ENCODE measurements around the gene STRBP. TPM values are rescaled to one million over a fixed set of nuclear protein-coding genes. Genes with fewer than 3 reads are reported as not detected.

STRBP gene
- total RNA-seq, 1 donor from 2014 or later = 65.9 TPM

GRCh38 chr9:123220127-123220526 lies 48.3 kb downstream of the STRBP start:
- Mint-ChIP-seq H3K4me3 (no peak overlapping the region), H3K4me1 (peaks cover 53% of the 10 kb centered on the region), H3K9me3 (no peaks in the 10 kb centered on the region), H3K27me3 (ENCODE audit: low read depth) (peaks cover 6% of the 10 kb centered on the region), H3K36me3 (no peaks in the 10 kb centered on the region), H3K27ac (no peak overlapping the region)
- TF ChIP-seq, protein P1, sequence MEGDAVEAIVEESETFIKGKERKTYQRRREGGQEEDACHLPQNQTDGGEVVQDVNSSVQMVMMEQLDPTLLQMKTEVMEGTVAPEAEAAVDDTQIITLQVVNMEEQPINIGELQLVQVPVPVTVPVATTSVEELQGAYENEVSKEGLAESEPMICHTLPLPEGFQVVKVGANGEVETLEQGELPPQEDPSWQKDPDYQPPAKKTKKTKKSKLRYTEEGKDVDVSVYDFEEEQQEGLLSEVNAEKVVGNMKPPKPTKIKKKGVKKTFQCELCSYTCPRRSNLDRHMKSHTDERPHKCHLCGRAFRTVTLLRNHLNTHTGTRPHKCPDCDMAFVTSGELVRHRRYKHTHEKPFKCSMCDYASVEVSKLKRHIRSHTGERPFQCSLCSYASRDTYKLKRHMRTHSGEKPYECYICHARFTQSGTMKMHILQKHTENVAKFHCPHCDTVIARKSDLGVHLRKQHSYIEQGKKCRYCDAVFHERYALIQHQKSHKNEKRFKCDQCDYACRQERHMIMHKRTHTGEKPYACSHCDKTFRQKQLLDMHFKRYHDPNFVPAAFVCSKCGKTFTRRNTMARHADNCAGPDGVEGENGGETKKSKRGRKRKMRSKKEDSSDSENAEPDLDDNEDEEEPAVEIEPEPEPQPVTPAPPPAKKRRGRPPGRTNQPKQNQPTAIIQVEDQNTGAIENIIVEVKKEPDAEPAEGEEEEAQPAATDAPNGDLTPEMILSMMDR (IDR thresholded peaks at IDR 0.05; ENCODE audit: unreplicated experiment) = no peak
- no peak for DNase-seq (ENCODE audit: low spot score in 2 of 2, unreplicated experiment in 2 of 2)

DNA sequence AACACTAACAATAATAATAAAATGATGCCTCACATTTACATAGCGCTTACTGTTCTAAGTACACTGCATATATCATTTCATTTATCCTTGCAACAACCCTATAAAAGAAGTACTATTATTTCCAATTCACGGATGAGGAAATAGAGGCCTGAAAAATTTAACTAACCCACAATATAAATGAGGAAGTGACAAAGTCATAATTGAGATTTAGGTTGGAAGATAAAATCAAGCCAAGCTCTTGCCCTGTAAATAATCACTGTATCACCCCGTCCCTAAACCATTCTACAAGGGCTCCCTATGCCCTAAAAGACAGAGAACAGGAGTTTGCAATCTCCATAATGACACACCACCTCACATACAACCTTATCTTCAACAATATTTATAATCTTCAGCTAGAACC lies 49.6 kb downstream of the STRBP start:
- TF ChIP-seq, protein P1 (IDR thresholded peaks at IDR 0.05; ENCODE audit: unreplicated experiment) = no peak
- Mint-ChIP-seq H3K9me3 (no peaks in the 10 kb centered on the region), H3K27ac (peak overlapping the region; percentile 13), H3K36me3 (no peaks in the 10 kb centered on the region), H3K27me3 (ENCODE audit: low read depth) (no peaks in the 10 kb centered on the region), H3K4me1 (peaks cover 52% of the 10 kb centered on the region), H3K4me3 (no peak overlapping the region)
- DNase-seq (ENCODE audit: low spot score in 2 of 2, unreplicated experiment in 2 of 2) = no peak

- no peak for DNase-seq (ENCODE audit: low spot score in 2 of 2, unreplicated experiment in 2 of 2)
- TF ChIP-seq, protein P1 (IDR thresholded peaks at IDR 0.05; ENCODE audit: unreplicated experiment) = no peak
- Mint-ChIP-seq H3K4me1 (peaks cover 64% of the 10 kb centered on the region), H3K9me3 (no peaks in the 10 kb centered on the region), H3K27ac (peak overlapping the region; percentile 71), H3K27me3 (ENCODE audit: low read depth) (no peaks in the 10 kb centered on the region), H3K4me3 (peak overlapping the region; percentile 3), H3K36me3 (no peaks in the 10 kb centered on the region)
Measured at GRCh38 chr9:123217128-123217654, 51.2 kb downstream of the STRBP start.

DNA sequence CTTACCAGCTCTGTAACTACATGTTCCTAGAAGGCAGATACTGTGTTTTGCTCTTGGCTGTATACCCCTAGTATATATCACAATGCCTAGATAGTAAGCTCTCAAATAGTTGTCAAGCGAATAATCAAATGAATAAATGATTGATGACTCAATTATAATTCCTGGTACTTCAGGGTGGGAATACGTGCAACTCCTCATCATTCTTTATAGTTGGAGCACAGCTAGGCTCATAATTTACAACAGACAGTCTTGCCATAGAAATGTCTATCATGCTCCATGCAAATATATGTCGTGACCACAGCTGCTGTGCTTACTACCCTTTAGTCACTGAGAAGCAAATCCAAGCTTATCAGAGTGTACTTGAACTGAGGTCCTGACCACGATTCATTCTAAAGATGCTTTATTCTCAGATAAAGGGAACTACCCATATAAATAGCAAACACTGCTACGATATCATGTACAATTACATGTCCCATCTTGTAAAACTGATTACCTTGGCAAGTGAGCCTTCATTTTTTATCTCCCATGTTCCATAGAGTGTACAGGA lies 52.1 kb downstream of the STRBP start:
- no peak for DNase-seq (ENCODE audit: low spot score in 2 of 2, unreplicated experiment in 2 of 2)
- Mint-ChIP-seq H3K27me3 (ENCODE audit: low read depth) (no peaks in the 10 kb centered on the region), H3K9me3 (no peaks in the 10 kb centered on the region), H3K4me3 (no peak overlapping the region), H3K36me3 (no peaks in the 10 kb centered on the region), H3K27ac (peak overlapping the region; percentile 71), H3K4me1 (peaks cover 64% of the 10 kb centered on the region)
- TF ChIP-seq, protein P1 (IDR thresholded peaks at IDR 0.05; ENCODE audit: unreplicated experiment) = no peak

DNA sequence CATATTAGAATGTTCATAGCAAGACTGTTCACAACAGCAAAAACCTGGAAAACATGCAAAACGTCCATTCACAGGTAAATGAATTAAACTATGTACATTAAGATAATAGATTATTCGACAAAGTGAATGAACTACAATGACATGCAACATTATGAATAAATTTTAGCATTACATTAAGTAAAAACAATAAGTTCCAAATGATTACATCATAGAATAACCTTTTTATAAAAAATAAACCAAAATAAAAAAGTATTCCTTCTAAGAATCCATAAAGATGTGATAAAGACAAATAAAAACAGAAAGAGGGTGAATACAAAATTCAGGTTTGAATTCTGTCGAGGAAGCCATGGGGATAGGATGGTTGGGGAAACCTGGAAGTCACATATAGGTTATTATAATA lies 57.3 kb downstream of the STRBP start:
- no peak overlapping the region for H3K27ac Mint-ChIP-seq
- H3K27me3 Mint-ChIP-seq (ENCODE audit: low read depth) = no peaks in the 10 kb centered on the region
- H3K36me3 Mint-ChIP-seq = peaks cover 1% of the 10 kb centered on the region
- no peak overlapping the region for H3K4me3 Mint-ChIP-seq
- H3K9me3 Mint-ChIP-seq = no peaks in the 10 kb centered on the region
- H3K4me1 Mint-ChIP-seq = peaks cover 47% of the 10 kb centered on the region
- TF ChIP-seq, protein P1 (IDR thresholded peaks at IDR 0.05; ENCODE audit: unreplicated experiment) = no peak
- DNase-seq (ENCODE audit: low spot score in 2 of 2, unreplicated experiment in 2 of 2) = no peak
